ENCODE measurements around the gene MEIKIN. TPM values are rescaled to one million over a fixed set of nuclear protein-coding genes. Genes with fewer than 3 reads are reported as not detected.

The MEIKIN gene
- total and polyA plus RNA-seq, 4 donors = 0.42 to 0.51 TPM; not detected in 2

- no peak for DNase-seq (ENCODE audit: low spot score)
- H3K27me3 ChIP-seq (ENCODE audit: control insufficient read depth in 4 of 4, insufficient read depth in 4 of 4, low read length in 3 of 4) = no peaks in the 10 kb centered on the region
- no peak overlapping the region for H3K4me3 ChIP-seq (ENCODE audit: low read depth in 1 of 3, low read length in 3 of 3)
- no peaks in the 10 kb centered on the region for H3K36me3 ChIP-seq (ENCODE audit: control insufficient read depth in 4 of 4, insufficient read depth in 3 of 4, low read depth in 1 of 4, low read length in 3 of 4)
- TF ChIP-seq, protein P1, sequence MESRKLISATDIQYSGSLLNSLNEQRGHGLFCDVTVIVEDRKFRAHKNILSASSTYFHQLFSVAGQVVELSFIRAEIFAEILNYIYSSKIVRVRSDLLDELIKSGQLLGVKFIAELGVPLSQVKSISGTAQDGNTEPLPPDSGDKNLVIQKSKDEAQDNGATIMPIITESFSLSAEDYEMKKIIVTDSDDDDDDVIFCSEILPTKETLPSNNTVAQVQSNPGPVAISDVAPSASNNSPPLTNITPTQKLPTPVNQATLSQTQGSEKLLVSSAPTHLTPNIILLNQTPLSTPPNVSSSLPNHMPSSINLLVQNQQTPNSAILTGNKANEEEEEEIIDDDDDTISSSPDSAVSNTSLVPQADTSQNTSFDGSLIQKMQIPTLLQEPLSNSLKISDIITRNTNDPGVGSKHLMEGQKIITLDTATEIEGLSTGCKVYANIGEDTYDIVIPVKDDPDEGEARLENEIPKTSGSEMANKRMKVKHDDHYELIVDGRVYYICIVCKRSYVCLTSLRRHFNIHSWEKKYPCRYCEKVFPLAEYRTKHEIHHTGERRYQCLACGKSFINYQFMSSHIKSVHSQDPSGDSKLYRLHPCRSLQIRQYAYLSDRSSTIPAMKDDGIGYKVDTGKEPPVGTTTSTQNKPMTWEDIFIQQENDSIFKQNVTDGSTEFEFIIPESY (IDR thresholded peaks at IDR 0.05) = no peak
- TF ChIP-seq NR2F2 (IDR thresholded peaks at IDR 0.05) (no peak), RAD21 (IDR thresholded peaks at IDR 0.05) (no peak), SP1 (IDR thresholded peaks at IDR 0.05) (no peak), FOXA1 (IDR thresholded peaks at IDR 0.05) (no peak), YY1 (IDR thresholded peaks at IDR 0.05) (no peak), JUND (IDR thresholded peaks at IDR 0.05) (no peak), MAX (IDR thresholded peaks at IDR 0.05) (no peak), FOXA2 (IDR thresholded peaks at IDR 0.05) (no peak), RXRA (IDR thresholded peaks at IDR 0.05) (no peak), REST (IDR thresholded peaks at IDR 0.05) (no peak), HNF4G (IDR thresholded peaks at IDR 0.05) (no peak), HNF4A (conservative IDR thresholded peaks at IDR 0.05) (no peak), CTCF (IDR thresholded peaks at IDR 0.05; ENCODE audit: low read depth, low read length, missing input control) (no peak)
- H3K9me3 ChIP-seq (ENCODE audit: control insufficient read depth in 4 of 4, low read length in 3 of 4) = peaks cover 3 to 16% (median 6%) of the 10 kb centered on the region in 4 donors
- H3K27ac ChIP-seq (ENCODE audit: low read depth in 1 of 2, low read length in 2 of 2) = no peak overlapping the region
- no peak overlapping the region for H3K9ac ChIP-seq (ENCODE audit: low read depth in 1 of 2, low read length in 2 of 2)
- no peaks in the 10 kb centered on the region for H3K4me1 ChIP-seq (ENCODE audit: control insufficient read depth in 4 of 4, insufficient read depth in 4 of 4, low read length in 3 of 4)
These were observed 16.5 kb downstream of the MEIKIN start for GRCh38 chr5:131928957-131929356.

GRCh38 chr5:131926168-131926567 is 19.3 kb downstream of the MEIKIN start:
- 85% methylated on average over 3 of the region's 3 CpGs for WGBS
- TF ChIP-seq RAD21 (IDR thresholded peaks at IDR 0.05) = no peak
- no peak for TF ChIP-seq MAX (IDR thresholded peaks at IDR 0.05)
- TF ChIP-seq TAF1 (conservative IDR thresholded peaks at IDR 0.05) = no peak
- TF ChIP-seq HNF4G (IDR thresholded peaks at IDR 0.05) = no peak
- TF ChIP-seq, protein P1 (IDR thresholded peaks at IDR 0.05) = no peak
- no peak for TF ChIP-seq NR2F2 (IDR thresholded peaks at IDR 0.05)
- TF ChIP-seq RXRA (IDR thresholded peaks at IDR 0.05) = no peak
- no peak for TF ChIP-seq HNF4A (conservative IDR thresholded peaks at IDR 0.05)
- no peak for TF ChIP-seq FOXA2 (IDR thresholded peaks at IDR 0.05)
- TF ChIP-seq GABPA (IDR thresholded peaks at IDR 0.05 in 1 of 2, conservative IDR thresholded peaks at IDR 0.05 in 1 of 2) = no peak
- no peaks in the 10 kb centered on the region for H3K27me3 ChIP-seq (ENCODE audit: control insufficient read depth in 4 of 4, insufficient read depth in 4 of 4, low read length in 3 of 4)
- DNase-seq (ENCODE audit: low spot score) = no peak
- H3K4me1 ChIP-seq (ENCODE audit: control insufficient read depth in 4 of 4, insufficient read depth in 4 of 4, low read length in 3 of 4) = no peaks in the 10 kb centered on the region
- H3K9me3 ChIP-seq (ENCODE audit: control insufficient read depth in 4 of 4, low read length in 3 of 4) = peaks cover 3 to 16% (median 6%) of the 10 kb centered on the region in 4 donors
- H3K27ac ChIP-seq (ENCODE audit: low read depth in 1 of 2, low read length in 2 of 2) = no peak overlapping the region
- H3K9ac ChIP-seq (ENCODE audit: low read depth in 1 of 2, low read length in 2 of 2) = no peak overlapping the region
- no peak overlapping the region for H3K4me3 ChIP-seq (ENCODE audit: low read depth in 1 of 3, low read length in 3 of 3)
- no peaks in the 10 kb centered on the region for H3K36me3 ChIP-seq (ENCODE audit: control insufficient read depth in 4 of 4, insufficient read depth in 3 of 4, low read depth in 1 of 4, low read length in 3 of 4)
